ENCODE data around the gene PTPRB.
A peak's percentile ranks its signal among the peaks of the same experiment; 100 is the strongest.

Gene PTPRB

GRCh38 chr12:70590549-70591226, 46.5 kb downstream of the PTPRB start:
- DNase-seq, result no peak

- DNase-seq, result peak; percentile 73
These were observed 47.2 kb downstream of the PTPRB start for GRCh38 chr12:70590051-70590450.

- no peak for DNase-seq
These were observed 52.9 kb downstream of the PTPRB start for GRCh38 chr12:70584332-70584731.

GRCh38 chr12:70583251-70583650, 54.0 kb downstream of the PTPRB start:
- DNase-seq, result no peak

- DNase-seq, result no peak
These were observed 56.0 kb downstream of the PTPRB start for GRCh38 chr12:70581208-70581607.

- DNase-seq, result no peak
These were observed 60.0 kb downstream of the PTPRB start for GRCh38 chr12:70577283-70577634.

GRCh38 chr12:70576341-70577282, 60.6 kb downstream of the PTPRB start:
- DNase-seq, result no peak

- no peak for DNase-seq
These were observed 65.4 kb downstream of the PTPRB start for GRCh38 chr12:70571705-70572268.

GRCh38 chr12:70571029-70571428, 66.2 kb downstream of the PTPRB start:
- no peak for DNase-seq

- DNase-seq, result no peak
These were observed 75.7 kb downstream of the PTPRB start for GRCh38 chr12:70561550-70561949.

- DNase-seq, result no peak
These were observed 76.6 kb downstream of the PTPRB start for GRCh38 chr12:70560671-70561070.

GRCh38 chr12:70559390-70559789, 77.8 kb downstream of the PTPRB start:
- DNase-seq, result no peak

GRCh38 chr12:70557583-70558191, 79.5 kb downstream of the PTPRB start:
- no peak for DNase-seq

- DNase-seq, result no peak
These were observed 80.9 kb downstream of the PTPRB start for GRCh38 chr12:70556179-70556869.

- DNase-seq, result no peak
These were observed 82.1 kb downstream of the PTPRB start for GRCh38 chr12:70555081-70555480.

GRCh38 chr12:70553391-70553859, 83.8 kb downstream of the PTPRB start:
- DNase-seq, result no peak

- no peak for DNase-seq
These were observed 85.5 kb downstream of the PTPRB start for GRCh38 chr12:70551731-70552130.

GRCh38 chr12:70550180-70550577, 87.0 kb downstream of the PTPRB start:
- no peak for DNase-seq

GRCh38 chr12:70549340-70550179, 87.7 kb downstream of the PTPRB start:
- no peak for DNase-seq

- DNase-seq, result no peak
These were observed 93.8 kb downstream of the PTPRB start for GRCh38 chr12:70543444-70543843.

- DNase-seq, result no peak
These were observed 96.2 kb downstream of the PTPRB start for GRCh38 chr12:70540996-70541395.

GRCh38 chr12:70536650-70537049, 100.6 kb downstream of the PTPRB start:
- DNase-seq, result no peak
